Vagina (tissue), 2 donors: ENCODE results near the gene PGAM5.

Source experiments
- CTCF ChIP-seq, 3 experiments: fragments of 450-650 bp in 2 of 3; fragments of 200-600 bp in 1 of 3; sonication (generic) in 1 of 3; IDR thresholded peaks; one replicate each; pipeline ENCODE4 v1.5.1; 2017 to 2019; ENCODE audit warnings: antibody characterized with exemption in 3 of 3, mild to moderate bottlenecking in 2 of 3, moderate library complexity in 2 of 3
- POLR2AphosphoS5 ChIP-seq, 2 donors: sonication (generic); formaldehyde crosslinking; IDR thresholded peaks; one replicate each; pipeline ENCODE4 v1.9.0; 2017; ENCODE audit warnings: antibody characterized with exemption in 2 of 2, mild to moderate bottlenecking in 2 of 2, low read depth in 1 of 2; ENCODE audit not compliant: insufficient read depth in 1 of 2

DNA sequence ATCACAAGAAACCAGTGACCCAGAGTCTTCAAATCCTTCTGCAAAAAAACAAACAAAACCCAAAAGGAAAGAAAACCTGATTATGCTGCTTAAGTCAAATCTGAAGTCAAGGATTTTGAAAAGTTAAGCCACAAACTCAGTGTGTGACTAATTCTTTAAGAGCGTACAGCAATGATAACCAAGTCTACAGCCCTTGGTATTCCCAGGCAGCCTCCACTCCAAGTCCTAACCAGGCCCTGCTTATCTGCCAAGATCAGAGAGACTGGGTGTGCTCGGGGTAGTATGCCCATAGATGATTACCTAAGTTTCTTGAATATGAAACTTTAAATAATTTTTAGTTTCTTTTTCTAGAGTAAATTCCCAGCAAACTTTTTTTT lies 13.1 kb downstream of the PGAM5 start:
- TF ChIP-seq CTCF (IDR thresholded peaks at IDR 0.05) (no peak), POLR2AphosphoS5 (IDR thresholded peaks at IDR 0.05; ENCODE audit: insufficient read depth in 1 of 2, low read depth in 1 of 2) (no peak)
